Measurements from ENCODE around the gene PCSK1N. TPM values are rescaled to one million over a fixed set of nuclear protein-coding genes. Genes with fewer than 3 reads are reported as not detected.

PCSK1N gene
- total and polyA plus RNA-seq, 2 of the 13 experiments (the other 11 are each of a cell fraction or from before 2014, with no cell fraction given) = 4.5 to 14.0 TPM

- DNase-seq (ENCODE audit: low spot score) = no peak
- no peaks in the 10 kb centered on the region; a peak in 1 of 5 replicates for H3K36me3 ChIP-seq (replicated peaks in 1 of 2; ENCODE audit: control insufficient read depth in 1 of 2, insufficient read depth in 2 of 2, low read length in 2 of 2)
- H2AFZ ChIP-seq (ENCODE audit: low read length) = no peak overlapping the region
- H3K79me2 ChIP-seq (ENCODE audit: insufficient read depth, low read length) = no peaks in the 10 kb centered on the region
- in situ Hi-C loops (cut with HindIII; ENCODE audit: extremely low pct_ligation_motif_present, low pct_unique_long_range_greater_than_20kb) = no loop called here
- H4K20me1 ChIP-seq (ENCODE audit: insufficient read depth, low read length) = no peaks in the 10 kb centered on the region
- H3K4me1 ChIP-seq (ENCODE audit: insufficient read depth, low read length) = peaks cover 56% of the 10 kb centered on the region
- H3K27ac ChIP-seq (ENCODE audit: extremely low read length, insufficient read depth, low read length) = no peak overlapping the region
- no peak overlapping the region for H3K4me3 ChIP-seq (replicated peaks in 1 of 3; ENCODE audit: insufficient read depth in 1 of 3, low read depth in 2 of 3, low read length in 3 of 3)
- CTCF ChIA-PET (ENCODE audit: low intra/inter-chr PET ratio, low total read pairs) = no interaction called here
- no peak for ATAC-seq
- no peak for FAIRE-seq
- BruUV-seq (replicated peaks) = no TSS peak
- no peaks in the 10 kb centered on the region for H3K9me3 ChIP-seq (ENCODE audit: low read length)
- POLR2A ChIA-PET = no interaction called here
- intact Hi-C loops (cut with micrococcal nuclease; ENCODE audit: unreplicated experiment) = no loop called here
- no peaks in the 10 kb centered on the region; a peak in 1 of 5 replicates for H3K27me3 ChIP-seq (ENCODE audit: control insufficient read depth in 1 of 2, insufficient read depth in 2 of 2, low read length in 2 of 2)
- 59% methylated on average over 2 of the region's 2 CpGs for WGBS (ENCODE audit: low lambda C conversion rate)
- H3K9ac ChIP-seq (ENCODE audit: insufficient read depth, low read depth, low read length) = no peak overlapping the region
- no peak overlapping the region for H3K4me2 ChIP-seq (ENCODE audit: low read depth, low read length)
- TF ChIP-seq RFX1 (IDR thresholded peaks at IDR 0.05) (no peak), FOXJ3 (CRISPR knock-in tag; IDR thresholded peaks at IDR 0.05; ENCODE audit: borderline replicate concordance) (no peak), TCF7L2 (IDR thresholded peaks at IDR 0.05; ENCODE audit: low read depth, low read length) (no peak), HNRNPUL1 (IDR thresholded peaks at IDR 0.05; ENCODE audit: low read depth, low read length) (no peak), TRIM22 (IDR thresholded peaks at IDR 0.05) (no peak), ZNF280D (CRISPR knock-in tag; IDR thresholded peaks at IDR 0.05) (no peak), ZNF598 (CRISPR knock-in tag; IDR thresholded peaks at IDR 0.05; ENCODE audit: borderline replicate concordance) (no peak), KLF9 (CRISPR knock-in tag; IDR thresholded peaks at IDR 0.05; ENCODE audit: low read depth) (no peak), CENPBD1 (CRISPR knock-in tag; IDR thresholded peaks at IDR 0.05; ENCODE audit: borderline replicate concordance, low read depth) (no peak), SETDB1 (CRISPR knock-in tag; IDR thresholded peaks at IDR 0.05; ENCODE audit: borderline replicate concordance) (no peak), CSRNP1 (CRISPR knock-in tag; IDR thresholded peaks at IDR 0.05) (no peak), ATF7-NPFF (CRISPR knock-in tag; IDR thresholded peaks at IDR 0.05; ENCODE audit: low read depth) (no peak), PRDM15 (CRISPR knock-in tag; IDR thresholded peaks at IDR 0.05) (no peak)
These were observed 37.1 kb downstream of the PCSK1N start for GRCh38 chrX:48798318-48798717.
